ENCODE measurements around the gene MSX2.

DNA sequence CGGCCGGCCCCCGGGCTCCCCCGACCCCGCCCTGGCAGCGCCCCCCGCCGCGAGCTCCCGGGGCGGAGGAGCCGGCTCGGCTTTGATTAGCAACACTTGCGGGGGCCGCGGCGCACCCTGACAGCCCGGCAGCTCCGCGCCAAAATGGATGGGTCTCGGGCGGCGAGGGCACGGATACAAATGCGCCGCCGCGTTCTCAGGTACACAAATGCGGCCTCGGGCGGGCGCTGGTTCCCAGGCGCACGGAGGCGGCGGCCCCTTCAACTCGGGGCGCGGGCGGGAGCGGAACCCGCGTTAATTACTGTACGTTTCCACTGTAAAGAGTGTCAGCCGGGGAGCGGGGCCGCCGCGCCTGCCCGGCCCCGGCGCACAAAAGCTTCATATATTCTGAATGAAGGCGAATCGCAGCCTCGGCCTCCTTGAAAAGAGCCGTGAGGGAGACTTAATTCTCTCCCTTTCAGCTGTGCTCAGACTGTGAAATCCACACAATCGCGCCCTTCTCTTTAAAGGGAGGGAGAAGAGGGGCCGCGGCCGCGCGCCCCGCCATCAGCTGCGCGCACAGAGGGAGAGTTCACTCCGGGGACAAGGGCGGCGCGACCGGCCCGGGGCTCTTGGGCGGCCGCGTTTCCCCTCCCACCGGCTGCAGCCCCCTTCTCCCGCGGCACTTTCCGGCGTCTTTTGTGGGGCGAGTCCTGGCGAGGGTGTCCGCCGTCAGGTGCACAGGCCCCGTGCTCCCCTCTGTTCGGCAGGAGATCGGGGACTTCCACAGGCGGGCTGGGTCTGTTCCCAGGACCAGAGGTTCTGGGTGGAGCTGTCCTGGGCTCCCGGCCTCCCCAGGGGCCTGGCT is 27.0 kb downstream of the MSX2 start:
- TF ChIP-seq POLR2A (IDR thresholded peaks at IDR 0.05; ENCODE audit: control extremely low read depth in 1 of 2, low read depth in 2 of 2, low read length in 2 of 2): no peak
- no peak for TF ChIP-seq MAFK (IDR thresholded peaks at IDR 0.05; ENCODE audit: low read depth, low read length)
- TF ChIP-seq GTF2F1 (IDR thresholded peaks at IDR 0.05; ENCODE audit: borderline replicate concordance, low read depth, low read length): no peak
- TF ChIP-seq POLR2AphosphoS5 (IDR thresholded peaks at IDR 0.05; ENCODE audit: low read depth, low read length): no peak
- TF ChIP-seq, protein P1, sequence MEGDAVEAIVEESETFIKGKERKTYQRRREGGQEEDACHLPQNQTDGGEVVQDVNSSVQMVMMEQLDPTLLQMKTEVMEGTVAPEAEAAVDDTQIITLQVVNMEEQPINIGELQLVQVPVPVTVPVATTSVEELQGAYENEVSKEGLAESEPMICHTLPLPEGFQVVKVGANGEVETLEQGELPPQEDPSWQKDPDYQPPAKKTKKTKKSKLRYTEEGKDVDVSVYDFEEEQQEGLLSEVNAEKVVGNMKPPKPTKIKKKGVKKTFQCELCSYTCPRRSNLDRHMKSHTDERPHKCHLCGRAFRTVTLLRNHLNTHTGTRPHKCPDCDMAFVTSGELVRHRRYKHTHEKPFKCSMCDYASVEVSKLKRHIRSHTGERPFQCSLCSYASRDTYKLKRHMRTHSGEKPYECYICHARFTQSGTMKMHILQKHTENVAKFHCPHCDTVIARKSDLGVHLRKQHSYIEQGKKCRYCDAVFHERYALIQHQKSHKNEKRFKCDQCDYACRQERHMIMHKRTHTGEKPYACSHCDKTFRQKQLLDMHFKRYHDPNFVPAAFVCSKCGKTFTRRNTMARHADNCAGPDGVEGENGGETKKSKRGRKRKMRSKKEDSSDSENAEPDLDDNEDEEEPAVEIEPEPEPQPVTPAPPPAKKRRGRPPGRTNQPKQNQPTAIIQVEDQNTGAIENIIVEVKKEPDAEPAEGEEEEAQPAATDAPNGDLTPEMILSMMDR (IDR thresholded peaks at IDR 0.05; ENCODE audit: control extremely low read depth in 1 of 3, insufficient read depth in 1 of 3, low read depth in 1 of 3, low read length in 3 of 3): no peak
- no peak for TF ChIP-seq CBX5 (IDR thresholded peaks at IDR 0.05; ENCODE audit: low read depth, low read length)
- no peak for TF ChIP-seq RNF2 (IDR thresholded peaks at IDR 0.05; ENCODE audit: borderline replicate concordance, low read depth, low read length, missing control alignments, poor library complexity, severe bottlenecking)
- TF ChIP-seq TAF1 (IDR thresholded peaks at IDR 0.05; ENCODE audit: low read depth, low read length): no peak
- TF ChIP-seq RAD21 (IDR thresholded peaks at IDR 0.05 in 1 of 2, conservative IDR thresholded peaks at IDR 0.05 in 1 of 2; ENCODE audit: low read depth in 2 of 2, low read length in 2 of 2): no peak
- TF ChIP-seq CEBPB (IDR thresholded peaks at IDR 0.05; ENCODE audit: low read depth, low read length): no peak
